PC-9 (cell line): ENCODE results near the gene BCL2.

Source experiments
- EZH2 ChIP-seq: fragments of 200-600 bp; sonication (generic); IDR thresholded peaks from 2 replicates; pipeline ENCODE4 v1.8.0; 2017; ENCODE audit warnings: antibody characterized with exemption, low read depth
- TF ChIP-seq, protein P1 (sequence below): fragments of 200-600 bp; sonication (generic); conservative IDR thresholded peaks from 2 replicates; pipeline ENCODE4 v1.6.1; 2017; ENCODE audit warnings: mixed run types, antibody characterized with exemption, mild to moderate bottlenecking, moderate library complexity

DNA sequence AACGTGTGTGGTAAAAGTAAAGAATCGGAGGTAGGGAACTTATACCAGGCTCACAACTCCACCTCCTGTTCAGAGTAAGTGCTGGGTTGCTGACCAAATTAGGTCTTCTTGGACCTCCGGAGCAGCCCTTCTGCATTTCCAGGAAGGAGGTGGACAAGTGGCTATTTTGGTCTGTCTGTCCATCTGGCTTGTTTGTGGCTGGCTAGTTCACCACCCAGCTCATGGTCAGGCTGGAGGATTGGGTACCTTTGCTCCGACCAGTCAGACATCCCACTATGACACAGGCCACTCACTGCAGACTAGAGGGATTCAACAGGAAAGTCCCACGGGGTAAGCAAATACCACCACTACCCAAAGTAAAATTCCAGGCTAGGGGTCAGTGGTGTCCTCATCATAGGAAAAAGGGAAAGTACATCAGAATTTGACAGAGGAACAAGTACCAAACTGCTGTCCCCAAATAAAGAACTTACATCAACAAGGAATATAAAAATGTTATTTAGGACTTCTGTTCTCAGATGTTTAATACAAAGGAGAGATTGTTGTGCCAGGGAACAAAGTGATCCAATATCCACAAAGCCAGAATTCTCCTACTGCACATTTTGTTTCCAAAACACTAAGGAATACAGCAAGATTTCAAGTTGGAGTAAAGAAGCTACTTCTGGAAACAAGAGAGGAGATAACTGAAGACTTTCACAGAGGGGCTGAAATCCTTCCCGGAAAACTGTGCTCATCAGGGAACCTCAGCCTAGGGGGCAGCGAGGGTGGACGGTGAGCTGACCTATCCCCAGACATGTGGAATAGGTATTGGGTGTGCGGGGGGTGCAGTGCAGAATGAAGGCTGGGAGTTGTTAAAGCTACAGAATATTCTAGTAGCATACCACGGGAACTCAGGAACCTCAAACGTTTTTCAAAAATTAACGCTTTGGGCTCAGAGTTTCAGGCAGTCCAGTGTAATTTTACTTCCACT is 56.9 kb downstream of the BCL2 start:
- TF ChIP-seq, protein P1, sequence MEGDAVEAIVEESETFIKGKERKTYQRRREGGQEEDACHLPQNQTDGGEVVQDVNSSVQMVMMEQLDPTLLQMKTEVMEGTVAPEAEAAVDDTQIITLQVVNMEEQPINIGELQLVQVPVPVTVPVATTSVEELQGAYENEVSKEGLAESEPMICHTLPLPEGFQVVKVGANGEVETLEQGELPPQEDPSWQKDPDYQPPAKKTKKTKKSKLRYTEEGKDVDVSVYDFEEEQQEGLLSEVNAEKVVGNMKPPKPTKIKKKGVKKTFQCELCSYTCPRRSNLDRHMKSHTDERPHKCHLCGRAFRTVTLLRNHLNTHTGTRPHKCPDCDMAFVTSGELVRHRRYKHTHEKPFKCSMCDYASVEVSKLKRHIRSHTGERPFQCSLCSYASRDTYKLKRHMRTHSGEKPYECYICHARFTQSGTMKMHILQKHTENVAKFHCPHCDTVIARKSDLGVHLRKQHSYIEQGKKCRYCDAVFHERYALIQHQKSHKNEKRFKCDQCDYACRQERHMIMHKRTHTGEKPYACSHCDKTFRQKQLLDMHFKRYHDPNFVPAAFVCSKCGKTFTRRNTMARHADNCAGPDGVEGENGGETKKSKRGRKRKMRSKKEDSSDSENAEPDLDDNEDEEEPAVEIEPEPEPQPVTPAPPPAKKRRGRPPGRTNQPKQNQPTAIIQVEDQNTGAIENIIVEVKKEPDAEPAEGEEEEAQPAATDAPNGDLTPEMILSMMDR, result no peak
- no peak for TF ChIP-seq EZH2
